Endothelial cell of umbilical vein (primary cell): Measurements from ENCODE around the gene NEU1. TPM values are rescaled to one million over a fixed set of nuclear protein-coding genes. Genes with fewer than 3 reads are reported as not detected.
"Not testable (repeated sequence)": the region's sequence is repeated elsewhere in the genome, so short reads cannot be mapped to it uniquely, and the experiment has no call there.

ENCODE experiments used
- BruUV-seq: library from RNA; stranded (reverse); fragments of 400-500 nt; replicated peaks from 2 replicates; lab custom pipeline; 2021; lab: Mats Ljungman, UMichigan
- CTCF ChIA-PET: fragments of 300-600, 350-600 bp; sonication (Branson Sonifier 250); formaldehyde crosslinking; loops from one replicate; lab custom pipeline; 2021; ENCODE audit warnings: antibody characterized with exemption, inconsistent platforms; lab: Charles Lee
- POLR2A ChIA-PET: fragments of 300-600, 350-600 bp; sonication (Branson Sonifier 250); formaldehyde crosslinking; loops from one replicate; lab custom pipeline; 2021; ENCODE audit warnings: antibody characterized with exemption, inconsistent platforms; lab: Charles Lee
- DNase-seq: peaks from one replicate; pipeline ENCODE4 v3.0.0-alpha.2; 2011; ENCODE audit warnings: low read depth, low spot score
- FAIRE-seq: peaks from 2 replicates; lab custom pipeline; 2011; peaks lifted over from hg19 to GRCh38; lab: Jason Lieb, UNC
- H2AFZ ChIP-seq: 2 replicates; pipeline ENCODE4 v1.6.0; 2012; ENCODE audit warnings: low read depth, low read length, control low read depth, inconsistent platforms
- H3K27ac ChIP-seq: 2 replicates; pipeline ENCODE4 v1.5.1; 2011; ENCODE audit warnings: low read depth, mild to moderate bottlenecking, control low read depth, low read length, moderate library complexity; ENCODE audit not compliant: insufficient read depth
- H3K27me3 ChIP-seq, 2 experiments: 2 replicates each; pipeline versions ENCODE4 v1.6.0 to v1.6.1; 2011; ENCODE audit warnings: low read length in 2 of 2, mixed read lengths in 1 of 2; ENCODE audit not compliant: control insufficient read depth in 2 of 2, insufficient read depth in 2 of 2
- H3K36me3 ChIP-seq, 2 experiments: 2 replicates in 1 of 2; 3 replicates in 1 of 2; pipeline ENCODE4 v1.5.1; 2011; ENCODE audit warnings: low read length in 2 of 2, mild to moderate bottlenecking in 1 of 2, moderate library complexity in 1 of 2; ENCODE audit not compliant: control insufficient read depth in 2 of 2, insufficient read depth in 2 of 2; ENCODE audit errors: extremely low read depth in 1 of 2
- H3K4me1 ChIP-seq: 3 replicates; pipeline ENCODE4 v1.5.1; 2011; ENCODE audit warnings: mild to moderate bottlenecking, low read length; ENCODE audit not compliant: control insufficient read depth, insufficient read depth; ENCODE audit errors: extremely low read depth
- H3K4me2 ChIP-seq: 2 replicates; pipeline ENCODE4 v1.6.1; 2011; ENCODE audit warnings: low read length, control low read depth, mixed read lengths; ENCODE audit not compliant: insufficient read depth
- H3K4me3 ChIP-seq, 3 experiments: fragments of 200-600 bp in 1 of 3; sonication (generic), shearing (Covaris generic) in 1 of 3; replicated peaks in 1 of 3; 2 replicates each; pipeline ENCODE4 v1.5.1; 2011 to 2016; ENCODE audit warnings: control low read depth in 3 of 3, low read length in 3 of 3, mild to moderate bottlenecking in 2 of 3, inconsistent platforms in 1 of 3, low read depth in 1 of 3, moderate library complexity in 1 of 3; ENCODE audit not compliant: insufficient read depth in 1 of 3
- H3K79me2 ChIP-seq: 2 replicates; pipeline ENCODE4 v1.6.0; 2012; ENCODE audit warnings: low read length, inconsistent platforms; ENCODE audit not compliant: control insufficient read depth, insufficient read depth
- H3K9ac ChIP-seq: replicated peaks from 2 replicates; pipeline ENCODE3; 2011; ENCODE audit warnings: low read length, control low read depth; ENCODE audit not compliant: insufficient read depth; ENCODE audit errors: extremely low read depth
- H3K9me1 ChIP-seq: replicated peaks from 3 replicates; pipeline ENCODE4 v1.6.0; 2011; ENCODE audit warnings: mild to moderate bottlenecking, low read length; ENCODE audit not compliant: control insufficient read depth, insufficient read depth; ENCODE audit errors: extremely low read depth
- H3K9me3 ChIP-seq: replicated peaks from 2 replicates; pipeline ENCODE4 v1.5.1; 2012; ENCODE audit warnings: low read length, inconsistent platforms; ENCODE audit not compliant: control insufficient read depth, insufficient read depth
- H4K20me1 ChIP-seq: replicated peaks from 2 replicates; pipeline ENCODE3; 2011; ENCODE audit warnings: mild to moderate bottlenecking, low read length; ENCODE audit not compliant: control insufficient read depth, insufficient read depth; ENCODE audit errors: extremely low read depth
- CTCF ChIP-seq, 2 donors: IDR thresholded peaks; 1 replicate in 1 of 2; 2 replicates in 1 of 2; pipeline ENCODE4 v1.5.1; 2011; ENCODE audit warnings: low read length in 2 of 2, mild to moderate bottlenecking in 2 of 2, moderate library complexity in 2 of 2, control low read depth in 1 of 2, inconsistent platforms in 1 of 2, low read depth in 1 of 2; ENCODE audit not compliant: insufficient read depth in 1 of 2; ENCODE audit errors: extremely low read depth in 1 of 2
- EZH2 ChIP-seq: IDR thresholded peaks from 2 replicates; pipeline ENCODE4 v1.6.1; 2012; ENCODE audit warnings: borderline replicate concordance, low read depth, mild to moderate bottlenecking, moderate library complexity, low read length, inconsistent platforms; ENCODE audit not compliant: severe bottlenecking
- GATA2 ChIP-seq: IDR thresholded peaks from 2 replicates; pipeline ENCODE4 v1.7.0; 2011; ENCODE audit warnings: low read depth, mild to moderate bottlenecking, moderate library complexity, mixed read lengths, low read length; ENCODE audit not compliant: insufficient read length, insufficient read depth
- MYC ChIP-seq: IDR thresholded peaks from one replicate; pipeline ENCODE4 v1.6.1; 2011; ENCODE audit warnings: mild to moderate bottlenecking, low read depth, low read length
- dilution Hi-C: fragments of 300-500 bp; cut with MboI; formaldehyde crosslinking; loops from one replicate; pipeline ENCODE4 v1.15.0; 2019; ENCODE audit warnings: low sequenced_read_pairs; ENCODE audit not compliant: extremely low pct_ligation_motif_present
- intact Hi-C: fragments of 100-400 bp; cut with micrococcal nuclease; formaldehyde crosslinking; loops from one replicate; pipeline ENCODE4 v1.10.0; 2022
- polyA plus RNA-seq, 4 experiments: library from polyadenylated mRNA; depleted of rRNA in 3 of 4; stranded (reverse) in 3 of 4; unstranded in 1 of 4; fragments of >200 nt; gene quantifications; 2 replicates each; pipeline versions ENCODE4 v1.2.1 to v1.2.3, GENCODE V29; 2011 to 2012; ENCODE audit warnings: missing spikeins in 1 of 4
- total RNA-seq: library from RNA; stranded (reverse); gene quantifications from 2 replicates; pipeline ENCODE4 v1.2.3, GENCODE V29; 2021

Gene NEU1
- total and polyA plus RNA-seq, 2 donors (not counting 3 experiments of a cell fraction or from before 2014, with no cell fraction given): 62.8 to 111 TPM

DNA sequence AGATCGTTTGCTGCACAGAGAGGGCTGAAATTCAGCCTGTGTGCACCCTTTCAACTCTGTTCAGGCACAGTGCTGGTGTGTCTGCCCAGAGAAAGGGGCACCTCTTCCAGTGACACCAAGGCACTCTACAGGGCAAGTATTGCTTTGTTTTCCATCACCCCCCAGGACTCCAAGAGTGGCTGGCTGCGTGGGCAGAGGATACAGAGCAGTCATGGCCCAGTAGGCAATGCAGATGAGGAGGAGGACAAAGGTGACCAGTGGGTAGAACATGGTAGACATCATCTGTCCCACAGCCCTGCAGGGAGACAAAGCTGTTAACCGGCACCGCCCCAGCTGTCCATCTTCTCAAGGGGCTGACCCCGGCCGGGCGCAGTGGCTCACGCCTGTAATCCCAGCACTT lies 6.7 kb upstream of the NEU1 start:
- Histone ChIP-seq H3K79me2 (no peaks in the 10 kb centered on the region), H3K4me2 (no peak overlapping the region), H3K4me3 (no peak overlapping the region), H2AFZ (no peak overlapping the region), H3K9me3 (no peaks in the 10 kb centered on the region), H3K9me1 (no peaks in the 10 kb centered on the region), H3K4me1 (no peaks in the 10 kb centered on the region), H3K9ac (no peak overlapping the region), H3K36me3 (no peaks in the 10 kb centered on the region), H4K20me1 (no peaks in the 10 kb centered on the region), H3K27ac (no peak overlapping the region), H3K27me3 (no peaks in the 10 kb centered on the region)
- DNase-seq: no peak
- dilution Hi-C loops: no loop called here
- POLR2A ChIA-PET: no interaction called here
- no peak for FAIRE-seq
- TF ChIP-seq EZH2: no peak
- no peak for TF ChIP-seq CTCF (IDR thresholded peaks at IDR 0.05; ENCODE audit: extremely low read depth in 1 of 2, insufficient read depth in 1 of 2, low read depth in 1 of 2, low read length in 2 of 2)
- no peak for TF ChIP-seq GATA2
- TF ChIP-seq MYC: no peak
- BruUV-seq: no TSS peak
- intact Hi-C loops: no loop called here
- CTCF ChIA-PET: interaction anchor here (1.6 kb wide), 1 partner anchor 13 kb away, joined by 4 read pairs; no protein-coding TSS in a partner anchor

GRCh38 chr6:31868658-31868971 lies 6.0 kb upstream of the NEU1 start:
- H3K9ac ChIP-seq, intact Hi-C loops, DNase-seq, H3K4me1 ChIP-seq, FAIRE-seq, H3K4me2 ChIP-seq, H3K36me3 ChIP-seq, H2AFZ ChIP-seq, POLR2A ChIA-PET, H3K4me3 ChIP-seq, dilution Hi-C loops, H3K9me1 ChIP-seq, H3K27ac ChIP-seq, H3K79me2 ChIP-seq, H3K9me3 ChIP-seq, H4K20me1 ChIP-seq, BruUV-seq, H3K27me3 ChIP-seq: not testable (repeated sequence)
- CTCF ChIA-PET: interaction anchor here (0.7 to 1.6 kb wide), 3 partner anchors 12 to 22 kb away, joined by 3 to 4 read pairs (median 3); no protein-coding TSS in a partner anchor
